HK-2 (cell line): ENCODE data around the gene MAPKAPK2.

Experiments used
- DNase-seq: peaks from one replicate; pipeline ENCODE4 v3.0.0-alpha.2; 2018; ENCODE audit not compliant: unreplicated experiment

Gene MAPKAPK2

DNA sequence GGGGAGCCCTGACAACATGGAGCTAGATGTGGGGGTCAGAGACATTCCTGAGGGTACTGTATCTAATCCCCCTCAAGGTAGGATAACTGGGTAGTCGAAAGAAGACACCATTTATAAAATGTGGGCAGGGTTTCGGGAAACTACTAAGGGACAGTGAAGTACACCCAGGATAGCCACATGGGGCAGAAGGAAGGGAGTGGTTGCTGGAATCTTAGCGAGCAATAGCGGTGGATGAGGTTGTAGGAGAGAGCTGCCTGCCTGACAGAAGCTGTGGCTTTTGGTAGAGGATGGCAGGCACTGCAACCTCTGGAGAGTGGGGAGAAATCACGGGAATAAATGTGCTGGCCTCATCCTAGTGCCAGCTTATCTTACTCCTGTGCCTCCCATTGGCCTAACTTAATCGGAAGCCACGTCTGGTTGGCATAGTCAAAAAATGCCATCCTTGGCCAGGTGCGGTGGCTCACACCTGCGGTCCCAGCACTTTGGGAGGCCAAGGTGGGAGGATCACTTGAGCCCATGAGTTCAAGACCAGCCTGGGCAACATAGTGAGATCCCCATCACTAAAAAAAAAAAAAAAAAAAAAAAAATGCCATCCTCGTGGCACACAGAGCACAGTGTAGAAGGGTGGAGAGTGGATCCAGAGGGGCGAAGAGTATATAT is 23.4 kb upstream of the MAPKAPK2 start:
- DNase-seq: no peak

DNA sequence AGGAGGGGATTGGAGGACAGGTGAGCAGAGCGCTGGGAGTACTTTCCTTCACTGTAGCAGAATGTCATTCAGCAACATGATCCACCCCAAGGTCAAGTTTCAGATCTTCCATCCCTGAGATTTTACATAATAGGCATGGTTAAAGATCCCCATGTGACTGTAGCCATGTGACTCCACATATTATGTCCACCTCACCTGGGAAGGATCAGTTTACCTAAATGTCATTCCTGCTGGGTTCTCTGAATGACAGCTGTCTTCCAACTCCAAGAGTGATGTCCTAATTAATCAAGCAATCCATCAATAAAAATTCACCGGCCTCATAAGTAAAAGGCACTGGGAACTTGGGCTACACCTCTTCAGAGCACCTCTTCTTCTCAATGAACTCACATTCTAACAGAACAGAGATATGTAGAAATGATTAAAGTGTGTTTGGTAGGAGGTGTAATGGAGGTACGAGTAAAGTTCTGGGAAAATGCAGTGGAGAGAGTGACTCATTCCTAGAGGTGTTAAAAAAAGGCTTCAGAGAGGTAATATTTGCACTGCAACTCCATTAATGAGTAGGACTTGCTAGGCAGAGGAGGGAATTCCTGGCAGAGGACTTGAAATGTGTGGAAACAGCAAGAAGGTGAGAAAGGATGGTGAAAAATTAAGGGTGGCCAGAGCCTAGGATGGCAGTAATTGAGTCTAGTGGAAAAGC is 22.2 kb upstream of the MAPKAPK2 start:
- no peak for DNase-seq

- DNase-seq: no peak
Observed at GRCh38 chr1:206663362-206663761, 21.3 kb upstream of the MAPKAPK2 start.

DNA sequence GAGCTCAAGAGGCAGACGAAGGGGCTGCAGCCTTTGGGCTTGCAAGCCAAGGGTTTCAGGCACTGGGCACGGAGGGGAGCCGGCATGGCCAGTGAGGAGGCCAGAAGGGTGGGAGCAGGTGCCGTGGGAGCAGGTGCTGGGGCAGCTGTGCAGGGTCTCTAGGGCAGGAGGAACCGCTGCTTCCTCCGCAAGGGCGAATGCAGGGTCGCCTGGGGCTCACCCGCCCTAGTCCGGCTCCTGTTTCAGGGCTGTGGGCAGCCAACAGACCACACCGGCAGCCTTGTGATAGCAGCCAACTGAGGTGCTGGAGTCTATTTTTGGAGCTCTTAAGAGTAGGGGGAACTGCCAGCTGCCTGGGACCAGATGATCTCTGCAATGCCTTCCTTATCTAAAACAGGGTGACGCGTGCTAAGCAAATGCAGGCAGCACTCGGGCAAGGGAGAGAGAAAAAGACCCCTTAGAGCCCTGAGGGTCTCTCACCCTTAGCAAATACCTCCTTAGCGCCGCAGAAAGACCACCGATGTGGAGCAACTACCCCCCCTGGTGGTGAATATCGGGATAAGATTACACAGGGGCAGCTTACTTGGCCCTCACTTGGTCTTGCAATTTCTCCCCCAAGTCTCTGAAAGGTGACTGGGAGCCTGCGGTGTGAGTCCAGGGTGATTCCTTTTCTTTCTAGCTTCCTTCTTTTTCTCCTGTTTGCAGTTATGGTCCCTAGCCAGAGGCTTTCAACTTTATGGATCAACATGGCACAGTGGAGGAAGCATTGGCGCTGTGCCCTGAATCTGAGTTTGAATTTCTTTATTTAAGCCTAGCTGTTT is 20.7 kb upstream of the MAPKAPK2 start:
- DNase-seq: peak; percentile 71

DNA sequence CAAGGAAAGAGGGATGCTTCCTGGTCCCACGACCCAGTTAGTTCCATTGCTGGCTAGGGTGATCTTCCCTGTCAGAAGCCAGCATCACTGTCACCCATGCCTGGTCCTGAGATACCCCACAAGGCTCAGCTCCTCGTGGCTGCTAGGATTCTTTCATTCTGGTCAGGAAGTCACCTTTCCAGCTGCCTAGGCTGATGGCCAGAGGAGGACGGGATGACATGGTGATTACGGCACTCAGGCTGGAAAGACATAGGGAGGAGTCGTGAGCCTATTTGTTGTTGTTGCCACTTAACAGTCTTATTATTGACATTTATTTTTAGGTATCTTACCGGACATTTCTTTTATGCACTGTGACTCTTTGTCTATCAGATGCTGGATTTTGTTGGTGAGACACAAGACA is 20.0 kb upstream of the MAPKAPK2 start:
- DNase-seq: no peak

DNA sequence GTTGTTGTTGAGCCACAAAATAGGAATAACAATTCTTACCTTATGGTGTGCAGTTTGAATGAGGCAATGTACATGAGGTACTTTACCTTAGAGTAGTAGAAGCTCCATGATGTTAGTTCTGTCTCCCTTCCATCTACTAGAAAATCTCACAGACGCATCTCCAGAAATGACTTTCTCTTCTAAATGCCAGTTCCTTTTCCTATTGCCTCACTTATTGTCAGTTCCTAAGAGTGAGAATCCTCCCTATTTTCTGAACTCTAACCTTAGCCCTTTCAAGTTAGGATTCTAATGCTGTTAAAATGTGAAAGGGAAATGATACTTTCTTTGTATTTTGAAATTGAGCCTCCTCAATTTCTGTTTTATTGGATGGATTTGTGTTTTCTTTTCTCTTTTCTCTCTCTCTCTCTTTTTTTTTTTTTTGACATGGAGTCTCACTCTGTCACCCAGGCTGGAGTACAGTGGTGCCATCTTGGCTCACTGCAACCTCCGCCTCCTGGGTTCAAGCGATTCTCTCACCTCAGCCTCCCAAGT is 18.6 kb upstream of the MAPKAPK2 start:
- DNase-seq: no peak

GRCh38 chr1:206666954-206667665 is 17.6 kb upstream of the MAPKAPK2 start:
- no peak for DNase-seq

DNA sequence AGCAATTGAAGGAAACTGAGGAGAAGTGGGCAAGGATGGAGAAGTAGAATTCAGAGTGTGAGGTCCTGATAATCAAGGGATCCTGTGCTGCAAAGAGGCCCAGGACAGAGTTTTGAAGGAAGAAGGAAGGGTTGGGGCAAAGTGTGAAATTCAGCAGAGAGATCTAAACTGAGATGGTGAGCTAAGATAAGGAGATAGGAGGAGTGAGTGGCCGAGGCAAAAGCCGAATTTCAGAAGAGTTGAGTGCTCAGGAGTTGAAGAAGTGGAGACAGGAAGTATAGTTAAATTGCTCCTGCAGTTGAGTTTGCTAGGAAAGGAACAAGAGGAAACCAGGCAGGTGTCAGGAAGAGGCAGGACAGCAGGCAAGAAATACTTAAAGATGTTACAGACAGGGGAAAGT is 16.4 kb upstream of the MAPKAPK2 start:
- no peak for DNase-seq

DNA sequence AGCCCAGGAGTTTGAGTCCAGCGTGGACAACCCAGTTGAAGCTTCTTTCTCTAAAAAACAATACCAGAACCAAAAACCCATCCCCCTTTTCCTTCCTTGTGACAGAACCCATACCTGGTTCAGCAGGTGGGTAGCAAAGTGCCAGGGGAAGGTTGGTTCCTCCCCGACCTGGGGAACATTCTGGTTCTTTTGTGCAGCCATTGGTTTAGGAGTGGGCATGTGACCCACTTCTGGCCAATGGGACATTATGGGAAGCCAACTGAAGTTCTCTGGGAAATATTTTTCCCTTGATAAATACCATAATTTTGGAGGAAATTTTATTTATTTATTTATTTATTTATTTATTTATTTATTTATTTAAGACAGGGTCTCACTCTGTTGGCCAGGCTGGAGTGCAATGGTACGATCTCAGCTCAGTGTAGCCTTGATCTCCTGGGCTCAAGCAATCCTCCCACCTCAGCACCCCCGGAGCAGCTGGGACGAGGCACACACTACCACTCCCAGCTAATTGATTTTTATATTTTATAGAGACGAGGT is 15.8 kb upstream of the MAPKAPK2 start:
- no peak for DNase-seq

- no peak for DNase-seq
Observed at GRCh38 chr1:206672011-206672688, 12.6 kb upstream of the MAPKAPK2 start.

GRCh38 chr1:206672844-206673758 is 11.6 kb upstream of the MAPKAPK2 start:
- no peak for DNase-seq

- DNase-seq: no peak
Observed at GRCh38 chr1:206674236-206674635, 10.5 kb upstream of the MAPKAPK2 start.

GRCh38 chr1:206674745-206675175 is 9.9 kb upstream of the MAPKAPK2 start:
- DNase-seq: peak; percentile 85

- DNase-seq: no peak
Observed at GRCh38 chr1:206676499-206676898, 8.2 kb upstream of the MAPKAPK2 start.

- DNase-seq: no peak
Observed at GRCh38 chr1:206678490-206678889, 6.2 kb upstream of the MAPKAPK2 start.

- no peak for DNase-seq
Observed at GRCh38 chr1:206679738-206680211, 4.9 kb upstream of the MAPKAPK2 start.

- DNase-seq: no peak
Observed at GRCh38 chr1:206680279-206680678, 4.4 kb upstream of the MAPKAPK2 start.

DNA sequence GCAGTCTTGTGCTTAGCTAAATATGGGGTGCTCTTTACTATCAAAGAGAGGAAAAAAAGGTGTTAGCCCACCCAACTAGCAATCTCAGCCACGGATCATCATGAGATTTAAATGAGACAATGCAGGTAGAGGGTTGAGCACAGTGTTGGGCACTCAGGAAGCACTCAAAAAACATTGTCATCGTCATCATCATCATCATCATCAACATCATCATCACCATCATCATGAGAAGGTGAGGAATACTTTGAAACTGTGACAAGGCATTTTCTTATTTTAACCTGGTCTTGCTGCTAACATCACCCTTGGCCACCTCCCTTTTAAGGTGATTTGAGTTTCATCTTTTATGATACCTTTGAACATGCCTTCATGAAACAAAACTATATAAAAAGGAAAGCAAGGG is 3.3 kb upstream of the MAPKAPK2 start:
- no peak for DNase-seq

- no peak for DNase-seq
Observed at GRCh38 chr1:206682111-206682510, 2.6 kb upstream of the MAPKAPK2 start.

- DNase-seq: no peak
Observed at GRCh38 chr1:206683313-206683712, 1.4 kb upstream of the MAPKAPK2 start.
